GM12891 (cell line): ENCODE measurements around the gene MDH1.

Experiments
- POLR2A ChIP-seq: IDR thresholded peaks from 2 replicates; pipeline ENCODE4 v1.6.1; 2011; ENCODE audit warnings: low read depth, low read length, control low read depth
- POLR2AphosphoS5 ChIP-seq: IDR thresholded peaks from 2 replicates; pipeline ENCODE4 v1.6.1; 2011; ENCODE audit warnings: low read depth, low read length, control low read depth

DNA sequence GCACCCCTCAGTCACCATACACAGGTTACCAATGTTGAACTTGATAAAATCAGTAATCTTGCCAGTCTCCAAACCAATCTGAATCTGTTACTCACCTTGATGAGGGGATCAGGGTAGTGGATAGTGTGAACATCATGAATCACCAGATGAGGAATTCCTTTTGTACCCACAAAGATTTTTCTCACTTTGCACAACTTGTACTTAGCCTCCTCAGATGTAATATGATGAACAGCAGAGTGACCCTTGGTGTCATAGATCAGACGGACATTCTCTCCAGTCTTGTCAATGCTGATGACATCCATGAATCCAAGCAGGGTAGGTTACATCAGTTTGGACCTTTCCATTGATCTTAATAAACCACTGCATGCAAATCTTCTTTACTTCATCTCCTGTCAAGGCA is 54.7 kb downstream of the MDH1 start:
- TF ChIP-seq POLR2AphosphoS5 (no peak), POLR2A (no peak)
